Measurements from ENCODE around the gene PAGR1.

Gene PAGR1

DNA sequence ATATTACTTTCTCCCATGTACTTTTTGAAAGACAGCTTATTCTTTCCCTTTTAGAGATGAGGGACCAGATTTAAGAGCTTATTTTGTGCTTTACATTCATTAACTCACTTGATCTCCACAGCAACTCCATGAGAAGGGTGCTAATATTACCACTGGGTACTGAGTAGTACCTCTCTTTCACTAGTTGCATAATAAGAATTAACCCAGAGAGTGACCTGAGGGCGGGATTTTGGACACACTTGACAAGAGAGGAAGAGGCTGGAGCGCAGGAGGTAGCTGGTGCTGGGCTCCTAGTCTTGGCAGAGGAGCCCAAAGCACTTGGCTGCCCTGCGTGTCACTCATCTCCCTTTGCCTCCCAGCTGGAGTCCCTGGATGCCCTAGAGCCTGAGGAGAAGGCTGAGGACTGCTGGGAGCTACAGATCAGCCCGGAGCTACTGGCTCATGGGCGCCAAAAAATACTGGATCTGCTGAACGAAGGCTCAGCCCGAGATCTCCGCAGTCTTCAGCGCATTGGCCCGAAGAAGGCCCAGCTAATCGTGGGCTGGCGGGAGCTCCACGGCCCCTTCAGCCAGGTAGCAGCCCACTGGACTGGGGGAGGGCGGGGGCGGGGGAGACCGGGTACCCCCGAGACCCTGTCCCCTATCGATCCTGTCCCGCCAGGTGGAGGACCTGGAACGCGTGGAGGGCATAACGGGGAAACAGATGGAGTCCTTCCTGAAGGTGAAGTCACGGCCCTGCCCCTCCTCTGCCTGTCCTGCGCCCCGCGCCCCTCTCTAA, 11.3 kb upstream of the PAGR1 start:
- Histone ChIP-seq H3K9me3 (ENCODE audit: control insufficient read depth, low read length) (no peaks in the 10 kb centered on the region), H3K9ac (ENCODE audit: low read length) (peak overlapping the region; percentile 96), H3K4me1 (ENCODE audit: control insufficient read depth, insufficient read depth, low read length) (peaks cover 33% of the 10 kb centered on the region), H3K4me3 (ENCODE audit: low read length) (peak overlapping the region; percentile 67), H3K27me3 (ENCODE audit: control insufficient read depth, insufficient read depth, low read length) (no peaks in the 10 kb centered on the region), H3K36me3 (ENCODE audit: control insufficient read depth, insufficient read depth, low read length) (peaks cover 5% of the 10 kb centered on the region)

DNA sequence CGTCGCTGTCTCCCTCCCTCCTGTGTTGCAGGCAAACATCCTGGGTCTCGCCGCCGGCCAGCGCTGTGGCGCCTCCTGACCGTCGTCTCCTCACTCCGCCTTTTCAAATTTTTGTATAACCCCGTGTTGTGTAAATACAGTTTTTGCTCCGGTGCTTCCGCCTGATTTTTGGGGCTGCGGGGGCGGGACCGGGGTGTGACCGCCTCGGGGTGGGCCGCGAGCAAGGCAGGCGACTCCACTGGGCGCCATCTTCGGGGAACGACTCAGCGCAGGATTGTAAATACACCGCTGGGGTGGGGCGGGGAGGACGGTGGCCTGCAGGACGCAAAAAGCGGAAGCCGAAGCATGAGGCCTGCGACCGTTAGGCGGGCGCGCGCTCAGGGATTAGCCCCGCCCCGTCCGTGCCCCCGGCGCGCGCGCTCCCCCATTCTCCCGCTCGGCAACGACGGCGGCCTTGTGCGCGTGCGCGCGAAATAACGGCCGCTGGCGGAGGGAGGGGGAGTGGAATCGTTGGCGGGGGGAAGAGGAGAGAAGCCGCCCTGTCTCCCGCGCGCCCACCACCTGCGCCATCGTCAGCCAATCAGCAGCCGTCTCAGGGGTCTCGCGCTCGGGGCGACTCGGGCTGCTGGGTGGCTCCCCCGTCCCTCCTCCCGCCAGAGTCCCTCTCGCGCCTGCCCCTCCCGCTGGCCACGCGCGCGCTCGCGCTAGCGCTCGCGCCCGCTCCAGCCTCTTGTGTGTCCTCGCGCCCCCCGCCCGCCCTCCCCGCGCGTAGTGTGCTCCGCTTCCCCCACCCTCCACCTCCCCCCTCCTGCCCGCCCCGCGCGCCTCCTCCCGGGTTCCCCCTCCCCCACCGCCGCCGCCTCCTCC, 10.5 kb upstream of the PAGR1 start:
- H3K4me3 ChIP-seq (ENCODE audit: low read length): peak overlapping the region; percentile 67
- H3K27me3 ChIP-seq (ENCODE audit: control insufficient read depth, insufficient read depth, low read length): no peaks in the 10 kb centered on the region
- H3K9me3 ChIP-seq (ENCODE audit: control insufficient read depth, low read length): no peaks in the 10 kb centered on the region
- H3K4me1 ChIP-seq (ENCODE audit: control insufficient read depth, insufficient read depth, low read length): peaks cover 39% of the 10 kb centered on the region
- peak overlapping the region; percentile 96 for H3K9ac ChIP-seq (ENCODE audit: low read length)
- peaks cover 5% of the 10 kb centered on the region for H3K36me3 ChIP-seq (ENCODE audit: control insufficient read depth, insufficient read depth, low read length)

DNA sequence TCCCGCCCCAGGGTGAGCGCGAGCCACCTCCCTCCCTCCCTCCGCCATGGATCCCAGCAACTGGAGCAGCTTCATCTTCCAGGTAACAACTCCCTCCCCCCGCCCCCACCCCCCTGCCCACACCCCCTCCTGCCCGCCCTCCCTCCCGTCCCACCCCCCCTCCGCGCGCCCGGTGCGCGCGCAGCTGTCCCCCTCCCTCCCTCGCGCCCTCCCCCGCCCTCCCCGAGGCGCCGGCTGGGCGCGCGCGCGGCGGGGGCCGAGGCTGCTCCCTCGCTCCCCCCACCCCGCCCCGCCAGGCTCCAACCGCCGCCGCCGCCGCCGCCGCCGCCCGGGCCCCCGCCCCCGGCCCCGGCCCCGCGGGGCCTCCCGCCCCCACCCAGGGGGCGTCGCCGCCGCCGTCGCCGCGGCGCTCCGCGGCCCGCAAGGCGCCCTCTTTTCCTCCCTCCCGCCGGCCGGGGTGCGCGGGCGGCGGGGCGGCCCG, 9.8 kb upstream of the PAGR1 start, which contains the start of gene MAZ:
TSS of gene MAZ (plus strand) at position 431 of the 481 bp plus-strand sequence. CDS start 173 bp downstream, outside the sequence.
- Histone ChIP-seq H3K27me3 (ENCODE audit: control insufficient read depth, insufficient read depth, low read length) (no peaks in the 10 kb centered on the region), H3K4me1 (ENCODE audit: control insufficient read depth, insufficient read depth, low read length) (peaks cover 46% of the 10 kb centered on the region)

DNA sequence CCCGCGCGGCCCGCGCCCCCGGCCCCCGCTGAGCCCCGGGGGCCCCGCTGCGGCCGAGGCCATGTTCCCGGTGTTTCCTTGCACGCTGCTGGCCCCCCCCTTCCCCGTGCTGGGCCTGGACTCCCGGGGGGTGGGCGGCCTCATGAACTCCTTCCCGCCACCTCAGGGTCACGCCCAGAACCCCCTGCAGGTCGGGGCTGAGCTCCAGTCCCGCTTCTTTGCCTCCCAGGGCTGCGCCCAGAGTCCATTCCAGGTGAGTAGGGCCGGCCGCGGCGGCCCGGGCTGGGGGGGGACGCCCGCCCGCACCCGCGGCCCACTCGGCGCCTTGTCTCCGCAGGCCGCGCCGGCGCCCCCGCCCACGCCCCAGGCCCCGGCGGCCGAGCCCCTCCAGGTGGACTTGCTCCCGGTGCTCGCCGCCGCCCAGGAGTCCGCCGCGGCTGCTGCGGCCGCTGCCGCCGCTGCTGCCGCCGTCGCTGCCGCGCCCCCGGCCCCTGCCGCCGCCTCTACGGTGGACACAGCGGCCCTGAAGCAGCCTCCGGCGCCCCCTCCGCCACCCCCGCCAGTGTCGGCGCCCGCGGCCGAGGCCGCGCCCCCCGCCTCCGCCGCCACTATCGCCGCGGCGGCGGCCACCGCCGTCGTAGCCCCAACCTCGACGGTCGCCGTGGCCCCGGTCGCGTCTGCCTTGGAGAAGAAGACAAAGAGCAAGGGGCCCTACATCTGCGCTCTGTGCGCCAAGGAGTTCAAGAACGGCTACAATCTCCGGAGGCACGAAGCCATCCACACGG, 9.1 kb upstream of the PAGR1 start:
- H3K36me3 ChIP-seq (ENCODE audit: control insufficient read depth, insufficient read depth, low read length): peaks cover 5% of the 10 kb centered on the region
- H3K4me3 ChIP-seq (ENCODE audit: low read length): peak overlapping the region; percentile 41
- H3K4me1 ChIP-seq (ENCODE audit: control insufficient read depth, insufficient read depth, low read length): peaks cover 53% of the 10 kb centered on the region
- H3K9ac ChIP-seq (ENCODE audit: low read length): peak overlapping the region; percentile 66
- H3K9me3 ChIP-seq (ENCODE audit: control insufficient read depth, low read length): no peaks in the 10 kb centered on the region
- H3K27me3 ChIP-seq (ENCODE audit: control insufficient read depth, insufficient read depth, low read length): no peaks in the 10 kb centered on the region

More for the DNA sequence above, 9.8 kb upstream of the PAGR1 start, which contains the start of gene MAZ:
- Histone ChIP-seq H3K4me3 (ENCODE audit: low read length) (peak within 1 kb of the TSS; percentile 67), H3K9me3 (ENCODE audit: control insufficient read depth, low read length) (no peaks in the 10 kb centered on the region), H3K9ac (ENCODE audit: low read length) (peak within 1 kb of the TSS; percentile 96), H3K36me3 (ENCODE audit: control insufficient read depth, insufficient read depth, low read length) (peaks cover 5% of the 10 kb centered on the region)

DNA sequence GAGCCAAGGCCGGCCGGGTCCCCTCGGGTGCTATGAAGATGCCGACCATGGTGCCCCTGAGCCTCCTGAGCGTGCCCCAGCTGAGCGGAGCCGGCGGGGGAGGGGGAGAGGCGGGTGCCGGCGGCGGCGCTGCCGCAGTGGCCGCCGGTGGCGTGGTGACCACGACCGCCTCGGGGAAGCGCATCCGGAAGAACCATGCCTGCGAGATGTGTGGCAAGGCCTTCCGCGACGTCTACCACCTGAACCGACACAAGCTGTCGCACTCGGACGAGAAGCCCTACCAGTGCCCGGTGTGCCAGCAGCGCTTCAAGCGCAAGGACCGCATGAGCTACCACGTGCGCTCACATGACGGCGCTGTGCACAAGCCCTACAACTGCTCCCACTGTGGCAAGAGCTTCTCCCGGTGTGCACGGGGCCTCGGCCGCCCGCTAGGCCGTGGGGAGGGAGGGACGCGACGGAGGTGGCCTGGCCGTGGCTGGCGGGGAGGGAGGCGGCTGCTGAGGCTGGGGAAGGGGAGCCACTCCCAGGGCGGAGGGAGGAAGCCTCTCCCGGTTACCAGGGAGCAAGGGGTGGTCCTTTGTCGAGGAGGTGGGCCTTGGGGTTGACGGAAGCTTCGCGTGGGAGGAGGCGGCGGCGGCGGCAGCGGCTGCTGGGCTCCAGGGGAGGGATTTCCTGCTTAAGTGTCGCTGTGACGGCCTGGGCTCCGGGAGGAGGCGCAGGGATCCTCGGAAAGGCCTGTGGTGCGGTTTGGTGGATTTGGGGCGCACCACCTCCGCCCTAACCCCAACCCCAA, 8.3 kb upstream of the PAGR1 start:
- Histone ChIP-seq H3K9me3 (ENCODE audit: control insufficient read depth, low read length) (no peaks in the 10 kb centered on the region), H3K9ac (ENCODE audit: low read length) (peak overlapping the region; percentile 66), H3K4me3 (ENCODE audit: low read length) (peak overlapping the region; percentile 41), H3K4me1 (ENCODE audit: control insufficient read depth, insufficient read depth, low read length) (peaks cover 61% of the 10 kb centered on the region), H3K36me3 (ENCODE audit: control insufficient read depth, insufficient read depth, low read length) (peaks cover 5% of the 10 kb centered on the region), H3K27me3 (ENCODE audit: control insufficient read depth, insufficient read depth, low read length) (peaks cover 6% of the 10 kb centered on the region)

DNA sequence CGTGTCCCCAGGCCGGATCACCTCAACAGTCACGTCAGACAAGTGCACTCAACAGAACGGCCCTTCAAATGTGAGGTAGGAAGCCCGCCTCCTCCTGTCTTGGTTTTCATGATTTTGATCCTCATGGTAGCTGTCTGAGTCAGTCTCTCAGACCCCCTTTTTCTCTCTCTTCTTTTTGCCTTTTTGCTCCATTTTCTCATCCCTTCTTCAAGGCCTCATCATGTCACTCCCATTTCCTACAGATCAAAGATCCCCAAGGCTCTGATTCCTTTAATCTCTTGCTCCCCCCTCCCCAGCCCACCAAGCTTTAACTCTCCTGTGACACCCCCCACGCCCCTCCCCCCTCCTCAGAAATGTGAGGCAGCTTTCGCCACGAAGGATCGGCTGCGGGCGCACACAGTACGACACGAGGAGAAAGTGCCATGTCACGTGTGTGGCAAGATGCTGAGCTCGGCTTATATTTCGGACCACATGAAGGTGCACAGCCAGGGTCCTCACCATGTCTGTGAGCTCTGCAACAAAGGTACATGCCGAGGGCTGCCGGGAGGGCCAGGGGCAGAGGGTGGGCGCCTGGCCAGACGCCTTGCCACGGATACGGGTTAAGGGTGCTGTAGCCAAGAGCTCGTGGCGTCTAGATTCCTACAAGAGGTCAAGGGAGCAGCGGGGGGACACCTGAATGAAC, 7.6 kb upstream of the PAGR1 start:
- Histone ChIP-seq H3K4me3 (ENCODE audit: low read length) (peak overlapping the region; percentile 31), H3K36me3 (ENCODE audit: control insufficient read depth, insufficient read depth, low read length) (peaks cover 5% of the 10 kb centered on the region), H3K27me3 (ENCODE audit: control insufficient read depth, insufficient read depth, low read length) (peaks cover 13% of the 10 kb centered on the region), H3K9me3 (ENCODE audit: control insufficient read depth, low read length) (no peaks in the 10 kb centered on the region), H3K4me1 (ENCODE audit: control insufficient read depth, insufficient read depth, low read length) (peaks cover 61% of the 10 kb centered on the region), H3K9ac (ENCODE audit: low read length) (peak overlapping the region; percentile 66)

DNA sequence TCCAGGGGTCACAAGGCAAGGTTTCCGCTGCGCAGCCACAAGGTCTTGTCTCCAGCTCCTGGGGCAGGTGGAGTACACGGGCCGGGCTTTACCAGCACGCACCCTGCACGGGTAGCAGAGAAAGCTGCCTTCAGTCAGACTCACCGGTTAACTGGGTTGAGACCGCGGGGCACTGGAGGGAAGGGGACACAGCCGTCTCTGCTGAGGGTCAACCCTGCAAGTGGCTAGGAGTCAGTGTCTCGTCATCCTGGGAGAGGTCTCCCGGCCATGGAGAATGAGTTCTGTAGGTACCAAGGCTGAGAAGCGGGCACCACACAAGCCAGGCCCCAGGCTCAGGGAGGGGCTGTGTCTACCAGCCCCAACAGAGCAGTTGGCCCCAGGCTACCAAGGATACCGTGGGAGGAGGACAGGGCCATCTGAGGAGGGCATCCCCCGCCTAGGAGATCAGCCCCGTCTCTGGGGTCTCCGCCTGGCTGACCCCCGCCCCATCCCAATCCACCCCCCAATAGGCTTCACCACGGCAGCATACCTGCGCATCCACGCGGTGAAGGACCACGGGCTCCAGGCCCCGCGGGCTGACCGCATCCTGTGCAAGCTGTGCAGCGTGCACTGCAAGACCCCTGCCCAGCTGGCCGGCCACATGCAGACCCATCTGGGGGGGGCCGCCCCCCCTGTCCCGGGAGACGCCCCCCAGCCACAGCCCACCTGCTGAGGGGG, 6.8 kb upstream of the PAGR1 start:
- no peak overlapping the region for H3K4me3 ChIP-seq (ENCODE audit: low read length)
- H3K36me3 ChIP-seq (ENCODE audit: control insufficient read depth, insufficient read depth, low read length): peaks cover 5% of the 10 kb centered on the region
- H3K27me3 ChIP-seq (ENCODE audit: control insufficient read depth, insufficient read depth, low read length): peaks cover 21% of the 10 kb centered on the region
- H3K9ac ChIP-seq (ENCODE audit: low read length): peak overlapping the region; percentile 66
- peaks cover 61% of the 10 kb centered on the region for H3K4me1 ChIP-seq (ENCODE audit: control insufficient read depth, insufficient read depth, low read length)
- H3K9me3 ChIP-seq (ENCODE audit: control insufficient read depth, low read length): no peaks in the 10 kb centered on the region

DNA sequence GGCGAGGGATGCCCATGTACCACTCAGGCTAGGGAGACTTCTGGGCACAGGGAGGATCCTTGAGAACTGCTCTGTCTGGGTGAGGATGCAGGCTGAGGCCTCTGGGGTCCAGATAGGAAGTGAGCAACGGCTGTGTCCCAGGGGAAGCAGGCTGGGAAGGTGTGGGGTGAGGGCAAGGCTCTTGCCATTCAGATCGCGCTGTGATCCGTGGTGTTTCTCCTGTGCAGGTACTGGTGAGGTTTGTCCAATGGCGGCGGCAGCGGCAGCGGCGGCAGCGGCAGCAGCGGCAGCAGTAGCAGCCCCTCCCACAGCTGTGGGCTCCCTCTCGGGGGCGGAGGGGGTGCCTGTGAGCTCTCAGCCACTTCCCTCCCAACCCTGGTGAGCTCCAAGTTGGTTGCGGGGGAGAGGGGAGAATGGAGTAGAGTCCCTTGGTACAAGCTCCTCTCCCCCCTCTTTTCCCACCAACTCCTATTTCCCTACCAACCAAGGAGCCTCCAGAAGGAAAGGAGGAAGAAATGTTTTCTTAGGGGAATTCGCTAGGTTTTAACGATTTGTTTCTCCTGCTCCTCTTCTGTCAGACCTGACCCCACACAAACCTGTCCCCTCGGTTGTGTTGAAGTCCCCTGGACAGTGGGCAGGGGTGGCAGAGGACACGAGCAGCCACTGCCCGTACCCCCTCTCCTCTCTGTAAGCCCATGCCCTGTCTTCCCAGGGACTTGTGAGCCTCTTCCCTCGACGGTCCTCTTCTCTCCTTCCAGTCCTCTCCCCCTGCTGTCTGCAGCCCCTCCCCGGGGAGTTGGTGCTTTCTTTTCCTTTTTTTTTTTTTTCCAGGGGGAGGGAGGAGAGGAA, 5.9 kb upstream of the PAGR1 start:
- H3K27me3 ChIP-seq (ENCODE audit: control insufficient read depth, insufficient read depth, low read length): peaks cover 22% of the 10 kb centered on the region
- H3K4me1 ChIP-seq (ENCODE audit: control insufficient read depth, insufficient read depth, low read length): peaks cover 61% of the 10 kb centered on the region
- no peaks in the 10 kb centered on the region for H3K9me3 ChIP-seq (ENCODE audit: control insufficient read depth, low read length)
- peak overlapping the region; percentile 45 for H3K9ac ChIP-seq (ENCODE audit: low read length)
- H3K36me3 ChIP-seq (ENCODE audit: control insufficient read depth, insufficient read depth, low read length): peaks cover 5% of the 10 kb centered on the region
- H3K4me3 ChIP-seq (ENCODE audit: low read length): no peak overlapping the region

DNA sequence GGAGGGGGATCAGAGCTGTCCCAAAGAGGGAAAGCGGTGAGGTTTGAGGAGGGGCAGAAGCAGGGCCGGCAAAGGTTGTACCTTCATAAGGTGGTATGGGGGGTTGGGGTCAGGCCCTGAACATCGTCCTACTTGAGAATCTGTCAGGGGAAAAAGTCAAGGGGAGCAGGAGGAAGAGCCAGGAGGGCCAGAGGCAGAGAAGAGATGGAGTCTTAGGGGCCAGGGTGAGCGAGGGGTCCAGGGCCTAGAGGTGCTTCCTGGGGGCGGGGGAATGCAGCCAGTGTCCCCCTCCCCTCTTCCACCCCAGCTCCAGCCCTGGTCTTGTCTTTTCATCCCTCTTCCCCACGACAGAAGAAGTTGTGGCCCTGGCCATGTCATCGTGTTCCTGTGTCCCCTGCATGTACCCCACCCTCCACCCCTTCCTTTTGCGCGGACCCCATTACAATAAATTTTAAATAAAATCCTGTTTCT, 5.2 kb upstream of the PAGR1 start:
- Histone ChIP-seq H3K4me3 (ENCODE audit: low read length) (peak overlapping the region; percentile 33), H3K9me3 (ENCODE audit: control insufficient read depth, low read length) (no peaks in the 10 kb centered on the region), H3K27me3 (ENCODE audit: control insufficient read depth, insufficient read depth, low read length) (peaks cover 22% of the 10 kb centered on the region), H3K4me1 (ENCODE audit: control insufficient read depth, insufficient read depth, low read length) (peaks cover 64% of the 10 kb centered on the region), H3K36me3 (ENCODE audit: control insufficient read depth, insufficient read depth, low read length) (peaks cover 5% of the 10 kb centered on the region), H3K9ac (ENCODE audit: low read length) (peak overlapping the region; percentile 45)

Data from mucosa of stomach (tissue), 1 donor.